GM12874 (cell line): ENCODE data around the gene CEP43.

Experiments used
- CTCF ChIP-seq: IDR thresholded peaks from 2 replicates; pipeline ENCODE4 v1.5.1; 2011; ENCODE audit warnings: low read depth, mild to moderate bottlenecking, control low read depth, low read length, moderate library complexity; ENCODE audit not compliant: insufficient read depth

CEP43 gene

GRCh38 chr6:166970776-166971175 lies 28.4 kb upstream of the CEP43 start:
- no peak for TF ChIP-seq CTCF

- TF ChIP-seq CTCF: no peak
Observed at GRCh38 chr6:166971271-166971670, 27.9 kb upstream of the CEP43 start.

GRCh38 chr6:166972101-166972500 lies 27.1 kb upstream of the CEP43 start:
- no peak for TF ChIP-seq CTCF

GRCh38 chr6:166976636-166977035 lies 22.6 kb upstream of the CEP43 start:
- TF ChIP-seq CTCF: no peak

- no peak for TF ChIP-seq CTCF
Observed at GRCh38 chr6:166977621-166978525, 21.3 kb upstream of the CEP43 start.

- no peak for TF ChIP-seq CTCF
Observed at GRCh38 chr6:166980738-166981137, 18.5 kb upstream of the CEP43 start.

- no peak for TF ChIP-seq CTCF
Observed at GRCh38 chr6:166987448-166987847, 11.7 kb upstream of the CEP43 start.
